HL-60 (cell line): ENCODE data around the gene RTCB.

ENCODE experiments used
- DNase-seq, 2 experiments: peaks; one replicate each; pipeline ENCODE4 v3.0.0-alpha.2; 2010 to 2020; ENCODE audit warnings: low read depth in 1 of 2, low spot score in 1 of 2
- H3K27ac ChIP-seq: fragments of 250-450 bp; sonication (Bioruptor Pico); replicated peaks from 2 replicates; pipeline ENCODE4 v1.5.1; 2020; ENCODE audit warnings: mild to moderate bottlenecking, moderate library complexity
- H3K27me3 ChIP-seq: fragments of 250-450 bp; sonication (Bioruptor Pico); 2 replicates; pipeline ENCODE4 v1.5.1; 2021; ENCODE audit warnings: mild to moderate bottlenecking, moderate library complexity; ENCODE audit not compliant: insufficient read depth, poor library complexity, severe bottlenecking
- H3K4me3 ChIP-seq: replicated peaks from 2 replicates; pipeline ENCODE4 v1.5.1; 2011; ENCODE audit warnings: mild to moderate bottlenecking, control low read depth, low read length; ENCODE audit not compliant: insufficient read depth
- GABPA ChIP-seq: IDR thresholded peaks from 2 replicates; pipeline ENCODE4 v1.6.1; 2012; ENCODE audit warnings: low read depth
- POLR2AphosphoS5 ChIP-seq: IDR thresholded peaks from 2 replicates; pipeline ENCODE4 v1.6.1; 2012; ENCODE audit warnings: low read depth
- SPI1 ChIP-seq: IDR thresholded peaks from 2 replicates; pipeline ENCODE4 v1.6.1; 2012; ENCODE audit warnings: low read depth, mild to moderate bottlenecking, borderline replicate concordance
- TF ChIP-seq, protein P1 (sequence below): IDR thresholded peaks from 2 replicates; pipeline ENCODE4 v1.6.1; 2012; ENCODE audit warnings: low read depth; ENCODE audit not compliant: insufficient replicate concordance
- TF ChIP-seq, protein P2 (sequence below): IDR thresholded peaks from one replicate; pipeline ENCODE4 v1.5.1; 2011; ENCODE audit warnings: low read length, control low read depth, inconsistent platforms; ENCODE audit not compliant: insufficient read depth

RTCB gene

DNA sequence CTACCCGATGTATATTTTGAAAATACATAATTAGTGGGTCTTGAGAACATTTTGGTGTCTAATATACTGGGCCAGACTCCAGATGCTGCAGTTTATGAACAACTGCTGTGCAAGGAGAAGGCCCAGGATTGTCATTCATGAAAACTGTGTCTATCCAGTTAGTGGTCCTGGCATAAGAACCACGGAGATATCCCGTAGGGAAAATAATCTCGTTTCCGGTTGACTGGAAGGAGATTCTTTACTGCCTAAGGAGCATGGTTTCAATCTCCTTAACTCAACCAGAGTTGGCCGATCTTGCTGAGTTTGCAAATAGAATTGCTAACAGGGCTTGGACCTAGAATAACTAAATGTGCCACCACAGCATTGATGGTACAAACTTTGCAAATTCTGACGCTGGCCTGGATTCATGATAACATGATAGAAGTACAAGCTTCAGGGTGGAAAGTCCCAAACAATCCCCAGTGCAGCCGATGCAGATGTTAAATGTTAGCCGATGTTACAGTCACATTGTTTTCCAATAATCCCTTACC, 4.6 kb upstream of the RTCB start:
- H3K27me3 ChIP-seq = peaks cover 4% of the 10 kb centered on the region
- no peak overlapping the region for H3K4me3 ChIP-seq
- DNase-seq = no peak
- TF ChIP-seq SPI1 (no peak), POLR2AphosphoS5 (no peak), GABPA (no peak)
- TF ChIP-seq, protein P1, sequence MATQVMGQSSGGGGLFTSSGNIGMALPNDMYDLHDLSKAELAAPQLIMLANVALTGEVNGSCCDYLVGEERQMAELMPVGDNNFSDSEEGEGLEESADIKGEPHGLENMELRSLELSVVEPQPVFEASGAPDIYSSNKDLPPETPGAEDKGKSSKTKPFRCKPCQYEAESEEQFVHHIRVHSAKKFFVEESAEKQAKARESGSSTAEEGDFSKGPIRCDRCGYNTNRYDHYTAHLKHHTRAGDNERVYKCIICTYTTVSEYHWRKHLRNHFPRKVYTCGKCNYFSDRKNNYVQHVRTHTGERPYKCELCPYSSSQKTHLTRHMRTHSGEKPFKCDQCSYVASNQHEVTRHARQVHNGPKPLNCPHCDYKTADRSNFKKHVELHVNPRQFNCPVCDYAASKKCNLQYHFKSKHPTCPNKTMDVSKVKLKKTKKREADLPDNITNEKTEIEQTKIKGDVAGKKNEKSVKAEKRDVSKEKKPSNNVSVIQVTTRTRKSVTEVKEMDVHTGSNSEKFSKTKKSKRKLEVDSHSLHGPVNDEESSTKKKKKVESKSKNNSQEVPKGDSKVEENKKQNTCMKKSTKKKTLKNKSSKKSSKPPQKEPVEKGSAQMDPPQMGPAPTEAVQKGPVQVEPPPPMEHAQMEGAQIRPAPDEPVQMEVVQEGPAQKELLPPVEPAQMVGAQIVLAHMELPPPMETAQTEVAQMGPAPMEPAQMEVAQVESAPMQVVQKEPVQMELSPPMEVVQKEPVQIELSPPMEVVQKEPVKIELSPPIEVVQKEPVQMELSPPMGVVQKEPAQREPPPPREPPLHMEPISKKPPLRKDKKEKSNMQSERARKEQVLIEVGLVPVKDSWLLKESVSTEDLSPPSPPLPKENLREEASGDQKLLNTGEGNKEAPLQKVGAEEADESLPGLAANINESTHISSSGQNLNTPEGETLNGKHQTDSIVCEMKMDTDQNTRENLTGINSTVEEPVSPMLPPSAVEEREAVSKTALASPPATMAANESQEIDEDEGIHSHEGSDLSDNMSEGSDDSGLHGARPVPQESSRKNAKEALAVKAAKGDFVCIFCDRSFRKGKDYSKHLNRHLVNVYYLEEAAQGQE = no peak
- TF ChIP-seq, protein P2, sequence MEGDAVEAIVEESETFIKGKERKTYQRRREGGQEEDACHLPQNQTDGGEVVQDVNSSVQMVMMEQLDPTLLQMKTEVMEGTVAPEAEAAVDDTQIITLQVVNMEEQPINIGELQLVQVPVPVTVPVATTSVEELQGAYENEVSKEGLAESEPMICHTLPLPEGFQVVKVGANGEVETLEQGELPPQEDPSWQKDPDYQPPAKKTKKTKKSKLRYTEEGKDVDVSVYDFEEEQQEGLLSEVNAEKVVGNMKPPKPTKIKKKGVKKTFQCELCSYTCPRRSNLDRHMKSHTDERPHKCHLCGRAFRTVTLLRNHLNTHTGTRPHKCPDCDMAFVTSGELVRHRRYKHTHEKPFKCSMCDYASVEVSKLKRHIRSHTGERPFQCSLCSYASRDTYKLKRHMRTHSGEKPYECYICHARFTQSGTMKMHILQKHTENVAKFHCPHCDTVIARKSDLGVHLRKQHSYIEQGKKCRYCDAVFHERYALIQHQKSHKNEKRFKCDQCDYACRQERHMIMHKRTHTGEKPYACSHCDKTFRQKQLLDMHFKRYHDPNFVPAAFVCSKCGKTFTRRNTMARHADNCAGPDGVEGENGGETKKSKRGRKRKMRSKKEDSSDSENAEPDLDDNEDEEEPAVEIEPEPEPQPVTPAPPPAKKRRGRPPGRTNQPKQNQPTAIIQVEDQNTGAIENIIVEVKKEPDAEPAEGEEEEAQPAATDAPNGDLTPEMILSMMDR = no peak
- H3K27ac ChIP-seq = no peak overlapping the region

DNA sequence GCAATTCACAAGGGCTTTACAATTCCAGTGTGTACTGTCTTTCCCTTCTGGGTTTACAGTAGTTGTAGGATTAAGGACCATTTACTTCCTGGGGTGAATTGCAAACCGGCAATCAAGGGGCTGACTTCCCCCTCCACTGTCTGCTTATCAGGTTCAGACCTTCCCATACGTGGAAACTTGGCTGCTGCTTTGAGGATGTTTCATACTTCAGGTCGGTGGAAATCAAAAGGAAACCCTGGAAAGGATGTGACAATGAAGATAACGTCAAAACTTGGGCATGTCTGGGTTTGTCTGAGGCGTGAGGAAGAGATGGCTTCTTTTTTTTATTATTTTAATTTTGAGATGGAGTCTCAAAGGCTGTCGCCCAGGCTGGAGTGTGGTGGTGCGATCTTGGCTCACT, 2.1 kb upstream of the RTCB start:
- DNase-seq = no peak
- peaks cover 4% of the 10 kb centered on the region for H3K27me3 ChIP-seq
- TF ChIP-seq GABPA (no peak), POLR2AphosphoS5 (no peak), SPI1 (no peak)
- TF ChIP-seq, protein P1 = no peak
- TF ChIP-seq, protein P2 = no peak

DNA sequence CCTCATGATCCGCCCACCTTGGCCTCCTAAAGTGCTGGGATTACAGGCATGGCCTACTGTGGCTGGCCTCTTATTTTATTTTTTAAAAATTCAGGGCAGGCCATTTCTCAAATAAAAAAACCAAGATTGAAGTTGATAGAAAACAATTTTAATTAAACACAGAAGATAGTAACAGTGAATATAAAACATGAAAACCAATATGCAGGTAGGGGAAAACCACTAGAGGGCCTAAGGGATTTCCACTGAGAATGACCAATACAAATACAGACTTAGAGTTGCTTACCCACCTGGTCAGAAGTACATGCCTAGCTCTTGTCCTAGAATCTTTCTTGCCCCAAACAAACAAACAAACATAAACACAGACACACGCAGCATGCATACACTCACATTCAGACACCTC, 1.7 kb upstream of the RTCB start:
- no peak for DNase-seq
- H3K27me3 ChIP-seq = no peaks in the 10 kb centered on the region
- no peak overlapping the region for H3K27ac ChIP-seq
- TF ChIP-seq SPI1 = no peak
- TF ChIP-seq, protein P2 = peak; percentile 8
- H3K4me3 ChIP-seq = no peak overlapping the region

More for the DNA sequence above, 2.1 kb upstream of the RTCB start:
- Histone ChIP-seq H3K4me3 (no peak overlapping the region), H3K27ac (no peak overlapping the region)

DNA sequence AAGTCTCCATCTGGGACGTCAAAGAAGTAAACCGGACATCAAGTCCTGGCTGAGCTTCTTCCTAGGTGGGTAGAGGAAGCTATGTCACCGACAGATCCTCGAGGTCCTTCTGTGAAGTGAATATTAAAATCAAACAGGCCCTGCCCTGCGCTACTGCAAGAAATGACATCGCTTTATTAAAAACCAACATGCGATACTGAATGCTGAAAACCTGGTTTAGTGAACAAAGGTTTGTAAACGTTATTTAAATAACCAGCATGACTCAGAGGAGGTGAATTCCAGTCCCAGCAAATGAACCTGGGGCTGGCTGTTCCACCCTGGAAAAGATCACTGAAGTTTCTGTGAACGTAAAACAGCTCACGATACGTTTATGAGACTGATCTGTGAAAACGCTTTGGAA, 645 bp downstream of the RTCB start:
- Histone ChIP-seq H3K4me3 (peak overlapping the region; percentile 85), H3K27me3 (no peaks in the 10 kb centered on the region), H3K27ac (peak overlapping the region; percentile 63)
- no peak for DNase-seq
- TF ChIP-seq SPI1 (no peak), POLR2AphosphoS5 (no peak), GABPA (no peak)
- TF ChIP-seq, protein P2 = no peak
- TF ChIP-seq, protein P1 = no peak
